GM12873 (cell line): ENCODE results near the gene DNAJC6.

Source experiments
- TF ChIP-seq, protein P1 (sequence below): IDR thresholded peaks from 2 replicates; pipeline ENCODE4 v1.5.1; 2012; ENCODE audit warnings: low read depth, mild to moderate bottlenecking, moderate library complexity, low read length, control low read depth; ENCODE audit not compliant: insufficient read depth; ENCODE audit errors: missing control alignments

DNAJC6 gene

DNA sequence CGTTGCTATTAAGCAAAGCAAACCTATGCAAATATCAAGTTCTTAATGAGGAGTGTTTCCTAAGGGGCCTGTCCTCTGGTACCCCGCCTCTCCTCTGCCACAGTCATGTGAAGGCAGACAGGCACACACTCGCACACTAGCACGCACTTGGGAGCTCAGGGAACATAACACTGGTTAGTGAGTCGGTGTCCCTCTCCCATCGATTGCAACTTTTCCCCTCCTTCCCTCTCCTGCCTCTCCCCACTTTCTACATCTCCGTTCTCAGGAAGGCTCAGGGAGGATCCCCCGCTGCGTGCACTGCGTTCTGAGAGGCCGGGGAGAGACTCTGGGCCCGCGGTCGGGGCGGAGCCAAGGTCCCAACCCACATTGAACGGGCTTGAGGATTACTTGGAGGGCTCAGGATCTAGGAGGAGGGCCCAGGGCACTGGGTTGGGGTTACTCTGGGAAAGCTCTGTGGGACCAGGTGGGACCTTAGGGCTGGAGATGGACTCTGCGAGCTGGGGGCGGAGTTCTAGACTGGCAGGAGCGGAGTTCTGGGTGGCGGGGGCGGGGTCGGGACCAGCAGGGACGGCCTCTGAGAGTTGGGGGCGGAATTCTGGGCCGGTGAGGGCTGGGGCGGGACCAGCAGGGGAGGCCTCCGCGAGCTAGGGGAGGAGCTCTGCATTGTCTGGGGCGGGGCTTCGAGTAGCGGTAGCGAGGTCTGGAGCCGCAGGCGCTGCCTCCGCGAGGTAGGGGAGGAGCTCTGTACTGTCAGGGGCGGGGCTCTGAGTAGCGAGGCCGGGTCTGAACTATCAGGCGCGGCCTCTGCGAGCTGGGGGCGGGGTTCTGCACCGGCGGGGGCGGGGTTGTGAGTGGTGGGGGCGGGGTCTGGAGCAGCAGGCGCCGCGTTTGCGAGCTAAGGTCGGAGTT is 110.6 kb downstream of the DNAJC6 start:
- TF ChIP-seq, protein P1, sequence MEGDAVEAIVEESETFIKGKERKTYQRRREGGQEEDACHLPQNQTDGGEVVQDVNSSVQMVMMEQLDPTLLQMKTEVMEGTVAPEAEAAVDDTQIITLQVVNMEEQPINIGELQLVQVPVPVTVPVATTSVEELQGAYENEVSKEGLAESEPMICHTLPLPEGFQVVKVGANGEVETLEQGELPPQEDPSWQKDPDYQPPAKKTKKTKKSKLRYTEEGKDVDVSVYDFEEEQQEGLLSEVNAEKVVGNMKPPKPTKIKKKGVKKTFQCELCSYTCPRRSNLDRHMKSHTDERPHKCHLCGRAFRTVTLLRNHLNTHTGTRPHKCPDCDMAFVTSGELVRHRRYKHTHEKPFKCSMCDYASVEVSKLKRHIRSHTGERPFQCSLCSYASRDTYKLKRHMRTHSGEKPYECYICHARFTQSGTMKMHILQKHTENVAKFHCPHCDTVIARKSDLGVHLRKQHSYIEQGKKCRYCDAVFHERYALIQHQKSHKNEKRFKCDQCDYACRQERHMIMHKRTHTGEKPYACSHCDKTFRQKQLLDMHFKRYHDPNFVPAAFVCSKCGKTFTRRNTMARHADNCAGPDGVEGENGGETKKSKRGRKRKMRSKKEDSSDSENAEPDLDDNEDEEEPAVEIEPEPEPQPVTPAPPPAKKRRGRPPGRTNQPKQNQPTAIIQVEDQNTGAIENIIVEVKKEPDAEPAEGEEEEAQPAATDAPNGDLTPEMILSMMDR, result no peak

DNA sequence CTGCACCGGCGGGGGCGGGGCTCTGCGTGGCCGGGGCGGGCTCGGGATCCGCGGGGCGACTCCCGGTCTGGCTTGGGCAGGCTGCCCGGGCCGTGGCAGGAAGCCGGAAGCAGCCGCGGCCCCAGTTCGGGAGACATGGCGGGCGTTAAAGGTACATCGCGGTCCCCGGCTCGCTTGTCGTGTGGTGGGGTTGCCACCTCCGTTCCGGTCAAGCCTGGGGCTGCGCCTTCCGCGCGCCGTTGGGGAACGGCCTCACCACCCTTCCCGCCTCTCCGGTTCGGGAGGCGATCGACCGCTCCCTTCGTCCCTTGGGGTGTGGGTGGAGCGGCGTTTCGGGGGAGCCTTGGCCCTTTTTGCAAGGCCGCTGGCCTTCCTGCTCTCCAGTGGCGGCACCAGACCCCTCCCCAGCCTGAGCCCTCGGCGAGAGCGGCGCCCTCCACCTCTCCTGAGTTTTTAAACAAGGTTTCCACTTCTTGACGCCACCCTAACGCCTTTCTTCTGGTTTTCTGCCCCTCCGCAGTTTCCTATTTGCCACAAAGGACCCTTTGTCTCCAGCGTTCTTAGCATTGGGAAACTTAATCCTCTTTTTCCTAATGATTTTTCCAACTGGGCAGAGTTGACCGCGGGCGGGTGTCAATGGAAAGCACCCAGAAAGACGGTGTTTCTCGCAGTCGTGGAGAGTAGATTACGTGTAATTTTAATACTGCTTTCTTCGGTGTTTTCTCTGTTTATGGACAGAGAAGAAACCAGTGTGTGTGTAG is 111.4 kb downstream of the DNAJC6 start, which contains the start of the genes LEPR and LEPROT:
Gene LEPR (plus strand): TSS at position 79 of the 761 bp plus-strand sequence. CDS start 144,898 bp downstream, outside the sequence.
Gene LEPROT (plus strand): TSS at position 79 of the 761 bp plus-strand sequence. CDS start 57 bp downstream, at position 136.
- TF ChIP-seq, protein P1, result no peak

DNA sequence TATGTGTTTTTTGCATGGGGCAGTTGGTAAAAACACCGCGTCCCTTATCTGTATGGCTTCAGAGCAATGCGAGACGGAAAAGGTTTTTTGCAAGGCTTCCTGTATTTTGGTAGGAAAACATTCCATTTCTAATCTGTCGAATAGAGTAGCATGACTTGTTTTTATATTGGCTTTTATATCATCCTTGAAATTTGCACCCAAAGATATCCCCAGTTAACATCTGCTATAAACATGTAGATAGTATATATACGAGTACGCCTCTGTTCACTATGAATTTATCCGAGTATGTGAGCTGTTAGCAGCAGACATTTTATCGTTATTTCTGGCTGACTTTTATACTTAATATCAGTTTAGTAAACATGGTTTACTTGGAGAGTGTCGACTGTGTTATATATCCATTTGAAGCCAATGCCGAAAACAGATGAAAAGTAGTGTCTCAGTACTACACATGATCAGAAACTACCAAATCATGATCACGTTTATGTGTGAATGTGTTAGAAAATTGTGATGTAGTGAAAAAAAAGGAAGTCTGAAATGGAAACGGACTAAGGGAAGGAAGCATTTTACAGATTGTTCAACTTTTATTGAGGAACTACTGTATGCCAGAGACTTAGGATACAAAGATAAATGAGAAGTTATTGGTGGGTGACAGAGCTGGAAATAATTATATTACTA is 112.1 kb downstream of the DNAJC6 start:
- TF ChIP-seq, protein P1, result no peak

DNA sequence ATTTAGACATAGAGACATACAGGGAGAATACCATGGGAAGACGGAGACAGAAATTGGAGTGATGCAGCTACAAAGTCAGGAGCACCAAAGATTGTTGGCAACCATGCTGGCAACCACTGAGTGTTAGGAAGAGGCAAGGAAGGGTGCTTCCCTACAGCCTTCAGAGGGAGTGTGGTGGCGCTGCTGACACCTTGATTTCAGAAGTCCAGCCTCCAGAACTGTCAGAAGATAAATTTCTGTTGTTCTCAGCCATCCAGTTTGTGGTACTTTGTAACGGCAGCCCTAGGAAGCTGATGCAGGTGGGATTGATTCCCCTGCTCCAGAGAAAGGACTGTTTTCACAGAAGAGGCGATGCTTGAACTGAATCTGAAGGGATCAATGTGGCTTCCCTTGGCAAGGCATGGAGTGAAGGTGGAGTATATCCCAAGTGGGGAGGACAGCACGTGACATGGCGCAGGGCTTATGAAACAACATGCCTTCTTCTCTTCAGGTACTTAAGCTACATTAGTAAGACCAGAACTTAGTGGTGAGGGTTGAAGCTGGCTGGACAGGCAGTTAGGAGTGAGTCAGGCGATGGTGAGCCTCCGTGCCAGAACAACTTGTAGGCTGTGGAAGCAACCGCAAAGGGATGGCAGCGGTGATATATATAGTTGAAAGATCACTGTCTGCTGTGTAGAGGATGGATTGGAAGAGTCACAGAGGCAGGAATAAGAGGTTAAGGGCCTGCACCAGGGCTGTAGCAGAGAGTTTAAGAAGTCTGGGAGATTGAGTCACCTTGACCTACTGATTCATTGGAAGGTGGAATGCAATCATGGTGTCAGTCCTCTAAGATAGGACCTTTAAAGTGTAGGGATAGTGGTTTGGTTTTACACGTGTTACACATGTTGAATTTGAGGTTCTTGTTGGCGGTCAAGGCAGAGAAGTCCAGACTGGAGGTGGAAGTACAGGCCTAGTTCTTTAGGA is 113.2 kb downstream of the DNAJC6 start:
- TF ChIP-seq, protein P1, result no peak

DNA sequence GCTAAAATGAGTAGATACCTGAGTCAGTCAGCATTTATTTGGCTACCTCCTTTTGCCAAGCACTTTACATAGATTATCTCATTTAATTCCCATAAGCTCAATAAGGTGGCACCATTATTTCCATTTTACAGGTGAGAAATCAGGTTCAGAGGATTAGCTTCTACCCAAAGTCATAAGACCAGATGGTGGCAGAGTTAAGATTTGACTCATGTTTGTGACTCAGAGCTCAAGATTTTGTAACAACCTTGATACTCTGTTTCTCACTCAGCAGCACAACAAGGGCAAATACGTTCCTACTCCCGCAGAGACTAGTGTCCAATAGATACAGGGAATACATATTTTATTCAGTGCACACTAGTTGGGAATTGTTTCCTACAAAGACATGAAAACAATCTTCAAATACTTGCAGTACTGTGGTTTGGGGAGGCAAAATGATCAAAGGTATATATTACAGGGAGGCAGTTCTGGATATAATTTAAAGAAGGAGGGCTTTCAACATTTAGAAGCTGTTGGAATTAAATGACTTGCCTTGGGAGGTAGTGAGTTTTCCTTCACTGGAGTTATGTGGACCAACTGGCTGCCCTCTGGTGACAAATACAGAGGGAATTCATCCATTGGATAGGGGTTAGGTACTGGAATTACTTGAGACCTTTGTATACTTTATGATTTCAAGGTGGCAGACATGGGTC is 114.7 kb downstream of the DNAJC6 start:
- TF ChIP-seq, protein P1, result no peak

DNA sequence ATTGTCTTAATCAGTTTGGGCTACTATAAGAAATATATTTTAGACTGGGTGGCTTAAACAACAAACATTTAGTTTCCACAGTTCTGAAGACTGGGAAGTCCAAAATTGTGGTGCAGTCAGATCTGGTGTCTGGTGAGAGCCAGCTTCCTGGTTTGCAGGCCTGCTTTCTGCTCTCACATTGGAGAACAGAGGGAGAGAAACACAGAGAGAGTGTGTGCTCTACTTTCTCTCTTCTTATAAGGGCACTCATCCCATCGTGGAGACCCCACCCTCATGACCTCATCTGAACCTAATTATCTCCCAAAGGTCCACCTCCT is 115.2 kb downstream of the DNAJC6 start:
- TF ChIP-seq, protein P1, result no peak
